HG02840 (cell line): ENCODE measurements around the gene MBD3.

Source experiments
- ATAC-seq: cut with Tn5 transposase; IDR thresholded peaks from one replicate; pipeline ENCODE4 v1.9.1; 2021; ENCODE audit warnings: mild to moderate bottlenecking, moderate library complexity, moderate number of reproducible peaks; ENCODE audit not compliant: unreplicated experiment, low FRiP score

The MBD3 gene

GRCh38 chr19:1524287-1524971 is 68.2 kb downstream of the MBD3 start:
- ATAC-seq = no peak
